CMK (cell line): ENCODE data around the gene PAPSS2.

Experiments used
- DNase-seq: peaks from one replicate; pipeline ENCODE4 v3.0.0-alpha.2; 2010; ENCODE audit warnings: low read depth

Gene PAPSS2

DNA sequence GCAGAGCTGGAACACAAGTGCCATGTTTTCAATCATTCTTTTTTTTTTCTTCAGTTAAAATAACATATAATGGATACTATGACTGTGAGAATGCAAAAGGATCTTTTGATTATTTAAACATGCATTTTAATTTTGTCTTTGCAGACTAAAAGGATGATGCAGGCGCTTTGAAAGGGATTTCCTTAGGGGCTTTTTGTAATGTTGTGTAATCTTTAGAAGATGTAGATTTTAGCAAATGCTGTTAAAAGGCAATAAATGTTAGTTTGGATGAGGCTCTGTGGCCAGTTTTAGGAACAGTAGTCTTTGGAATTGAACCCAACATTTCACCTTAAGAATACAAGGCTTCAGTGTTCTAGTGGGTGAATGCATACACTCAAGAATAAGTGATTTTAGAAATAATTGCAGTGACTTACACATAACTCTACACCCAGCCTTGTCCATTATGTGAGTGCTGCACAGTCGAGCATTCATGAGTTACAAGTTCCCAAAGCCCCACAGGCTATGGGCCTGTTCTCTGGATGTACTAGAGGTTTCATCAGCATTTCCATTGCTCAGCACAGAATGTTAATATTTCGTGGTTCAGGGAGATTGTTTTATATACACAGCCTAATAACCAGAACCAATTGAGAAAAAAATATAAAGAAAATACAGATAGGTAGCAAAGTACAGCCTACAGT, 11.6 kb downstream of the PAPSS2 start:
- DNase-seq: no peak

DNA sequence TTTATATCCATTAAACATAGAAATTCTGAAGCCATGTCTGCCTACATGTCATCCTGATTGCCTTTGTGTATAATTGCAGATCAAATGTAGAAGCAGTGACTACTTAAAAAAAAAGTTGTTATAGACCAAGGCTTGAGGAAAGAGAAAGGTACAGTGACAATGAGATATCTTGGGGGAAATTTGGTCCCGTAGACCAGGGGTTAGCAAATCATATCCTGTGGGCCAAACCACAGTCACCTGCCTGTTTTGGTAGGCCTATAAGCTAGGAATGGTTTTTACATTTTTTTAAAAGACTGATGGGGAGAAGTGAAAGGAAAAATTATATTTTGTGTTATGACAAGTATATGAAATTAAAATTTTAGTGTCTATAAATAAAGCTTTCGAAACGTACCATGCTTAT, 12.9 kb downstream of the PAPSS2 start:
- DNase-seq: no peak

DNA sequence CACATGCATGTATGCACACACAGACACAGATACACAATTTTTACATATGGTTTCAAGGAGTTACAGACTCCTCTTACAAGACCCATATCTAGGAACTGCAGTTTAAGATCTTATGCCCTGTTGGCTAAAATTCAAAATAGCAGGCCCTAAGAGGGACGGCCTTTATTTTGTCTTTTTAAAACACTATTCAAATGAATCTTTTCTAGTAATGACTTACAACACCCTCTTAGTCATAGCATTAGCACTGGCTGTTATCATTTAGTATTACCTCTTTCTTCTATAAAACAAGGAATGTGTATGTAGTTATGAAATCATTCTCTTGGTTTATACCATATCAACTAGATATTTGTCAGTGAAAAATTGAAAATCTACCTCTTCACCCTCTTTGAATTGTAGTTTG, 15.3 kb downstream of the PAPSS2 start:
- no peak for DNase-seq

DNA sequence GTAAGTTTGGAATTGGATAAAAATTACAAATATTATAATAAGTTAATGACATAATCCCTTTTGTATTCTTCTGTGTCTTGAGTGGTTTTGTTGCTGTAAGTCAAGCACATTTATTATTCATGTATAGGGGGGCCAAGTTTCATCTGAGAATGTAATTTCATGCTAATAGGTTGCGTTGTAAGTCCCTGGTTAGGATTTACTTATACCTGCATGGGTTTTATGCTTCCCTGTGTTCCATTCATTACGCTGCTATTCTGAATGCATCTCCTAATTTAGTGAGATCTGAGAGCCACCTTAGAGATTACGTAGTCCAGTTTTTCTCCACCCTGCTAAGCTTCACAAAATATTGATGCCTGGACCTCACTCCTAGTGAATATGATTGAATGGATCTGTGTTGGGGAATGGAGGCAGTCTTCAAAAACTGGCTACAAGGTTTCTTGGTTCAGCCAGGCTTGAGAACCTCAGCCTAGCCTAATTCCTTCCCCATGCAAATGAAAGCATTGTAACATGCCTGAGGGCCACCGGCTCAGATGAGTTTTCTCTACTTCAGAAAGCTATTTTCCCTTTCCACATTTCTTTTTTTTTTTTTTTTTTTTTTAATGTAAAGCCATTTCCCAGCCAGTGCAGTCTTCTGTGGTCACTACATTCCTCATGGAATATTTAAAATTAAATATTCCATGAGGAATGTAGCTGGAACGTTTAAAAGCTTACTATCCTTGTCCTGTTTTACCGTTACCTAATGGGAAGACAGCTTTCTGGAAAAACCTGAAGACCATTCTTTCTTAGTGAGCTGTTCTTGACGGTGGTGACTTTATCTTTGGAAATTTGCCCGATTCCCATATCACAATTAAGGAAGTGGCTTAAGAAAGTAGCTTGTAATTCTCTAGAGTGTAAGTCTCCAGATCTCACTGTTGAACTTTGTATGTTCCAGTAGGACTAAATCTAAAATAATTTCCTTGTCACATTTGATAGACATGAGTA, 16.0 kb downstream of the PAPSS2 start:
- DNase-seq: no peak

DNA sequence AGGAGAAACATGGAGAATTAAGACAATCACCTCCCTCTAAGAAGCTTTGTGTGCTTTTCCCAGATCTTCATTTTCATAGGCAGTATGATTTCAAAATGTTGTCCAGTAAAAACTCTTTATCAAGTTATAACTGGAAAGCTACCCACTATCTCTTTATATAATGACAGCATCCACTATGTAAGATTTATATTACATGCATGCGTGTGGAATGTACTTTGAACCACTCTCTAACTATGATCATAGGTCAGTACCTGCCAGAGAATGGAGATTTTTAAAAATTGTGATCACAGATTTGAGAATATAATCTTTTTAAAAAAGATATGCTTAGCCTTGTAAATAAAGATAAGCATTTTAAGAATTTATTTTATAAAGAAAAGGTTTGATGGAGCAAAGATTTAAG, 17.9 kb downstream of the PAPSS2 start:
- no peak for DNase-seq

DNA sequence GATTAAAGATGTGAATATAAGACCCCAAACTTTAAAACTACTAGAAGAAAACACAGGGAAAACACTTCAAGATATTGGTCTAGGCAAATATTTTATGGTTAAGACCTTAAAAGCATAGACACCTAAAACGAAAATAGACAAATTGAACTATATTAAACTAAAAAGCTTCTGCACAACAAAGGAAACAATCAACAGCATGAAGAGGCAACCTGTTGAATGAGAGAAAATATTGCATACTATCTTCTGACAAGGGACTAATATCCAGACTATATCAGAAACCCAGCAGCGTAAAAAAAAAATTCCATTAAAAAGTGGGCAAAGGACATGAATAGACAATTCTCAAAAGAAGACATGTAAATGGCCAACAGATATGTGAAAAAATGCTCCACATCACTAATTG, 18.6 kb downstream of the PAPSS2 start:
- DNase-seq: no peak

- no peak for DNase-seq
Measured at GRCh38 chr10:87683356-87683755, 23.7 kb downstream of the PAPSS2 start.

GRCh38 chr10:87684001-87684638, 24.4 kb downstream of the PAPSS2 start:
- no peak for DNase-seq

GRCh38 chr10:87685832-87686574, 26.3 kb downstream of the PAPSS2 start:
- DNase-seq: no peak

- DNase-seq: no peak
Measured at GRCh38 chr10:87691506-87692070, 31.9 kb downstream of the PAPSS2 start.

- no peak for DNase-seq
Measured at GRCh38 chr10:87692956-87693484, 33.3 kb downstream of the PAPSS2 start.

DNA sequence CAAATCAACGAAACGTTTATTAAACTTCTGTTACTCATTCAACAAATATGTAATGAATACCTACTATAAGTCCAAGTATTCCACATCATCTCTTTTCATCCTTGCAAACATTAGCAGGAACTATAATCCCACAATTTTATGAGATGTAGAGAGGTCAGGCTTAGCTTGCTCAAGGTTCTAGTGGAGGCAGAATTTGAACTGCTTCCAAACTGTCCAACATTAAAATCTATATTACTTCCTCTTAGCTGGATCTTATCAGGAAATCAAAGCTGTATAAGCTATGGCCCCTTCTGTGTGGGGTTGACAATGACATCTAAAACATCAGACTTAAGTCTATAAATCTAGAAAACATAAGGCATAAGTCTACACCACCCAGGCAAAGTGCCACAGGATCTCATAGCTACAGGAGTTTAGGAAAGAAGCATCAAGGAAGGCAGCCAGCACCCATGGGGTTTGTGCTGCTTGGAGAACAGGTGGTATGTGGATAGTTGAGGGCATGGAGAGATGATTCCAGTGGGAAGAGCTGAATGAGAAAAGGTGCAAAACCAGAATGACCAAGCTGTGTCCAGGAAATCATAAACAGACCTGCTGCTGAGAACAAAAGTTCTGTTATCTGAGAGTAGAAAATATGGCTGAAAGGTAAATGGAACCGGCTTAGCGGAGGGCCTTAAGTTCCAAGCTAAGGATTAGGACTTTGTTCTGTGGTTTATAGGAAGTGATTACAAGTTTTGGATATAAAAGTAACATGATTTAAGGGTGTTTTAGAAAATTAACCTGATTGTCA, 34.5 kb downstream of the PAPSS2 start:
- DNase-seq: no peak

GRCh38 chr10:87695074-87695473, 35.4 kb downstream of the PAPSS2 start:
- no peak for DNase-seq

- no peak for DNase-seq
Measured at GRCh38 chr10:87696922-87697745, 37.5 kb downstream of the PAPSS2 start.

DNA sequence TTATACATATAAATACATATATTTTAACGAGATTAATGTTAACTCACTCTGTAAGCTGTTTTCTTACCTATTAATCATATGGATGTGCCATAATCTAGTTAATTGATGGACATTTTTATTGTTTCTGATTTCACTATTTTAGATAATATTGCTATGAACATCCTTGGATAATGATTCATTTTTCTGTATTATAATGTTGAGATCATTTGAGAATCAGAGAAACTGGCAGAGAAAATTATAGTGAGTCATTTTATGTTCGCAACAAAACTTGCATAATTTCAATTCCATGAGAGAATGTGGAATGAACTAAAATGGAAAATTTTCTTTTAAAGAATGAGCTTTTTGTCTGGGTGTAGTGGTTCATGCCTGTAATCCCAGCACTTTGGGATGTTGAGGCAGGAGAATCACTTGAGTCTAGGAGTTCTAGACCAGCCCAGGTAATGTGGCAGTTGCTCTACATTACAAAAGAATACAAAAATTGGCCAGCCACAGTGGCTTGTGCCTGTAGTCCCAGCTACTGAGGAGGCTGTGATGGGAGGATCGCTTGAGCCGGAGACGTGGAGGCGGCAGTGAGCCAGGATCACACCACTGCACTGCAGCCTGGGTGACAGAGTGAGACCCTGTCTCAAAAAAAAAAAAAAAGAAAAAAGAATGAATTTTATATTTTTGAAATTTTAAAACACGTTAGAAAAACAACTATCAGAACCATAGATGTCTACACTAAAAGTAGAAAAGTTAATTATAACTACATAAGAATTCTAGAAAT, 40.5 kb downstream of the PAPSS2 start:
- DNase-seq: no peak

DNA sequence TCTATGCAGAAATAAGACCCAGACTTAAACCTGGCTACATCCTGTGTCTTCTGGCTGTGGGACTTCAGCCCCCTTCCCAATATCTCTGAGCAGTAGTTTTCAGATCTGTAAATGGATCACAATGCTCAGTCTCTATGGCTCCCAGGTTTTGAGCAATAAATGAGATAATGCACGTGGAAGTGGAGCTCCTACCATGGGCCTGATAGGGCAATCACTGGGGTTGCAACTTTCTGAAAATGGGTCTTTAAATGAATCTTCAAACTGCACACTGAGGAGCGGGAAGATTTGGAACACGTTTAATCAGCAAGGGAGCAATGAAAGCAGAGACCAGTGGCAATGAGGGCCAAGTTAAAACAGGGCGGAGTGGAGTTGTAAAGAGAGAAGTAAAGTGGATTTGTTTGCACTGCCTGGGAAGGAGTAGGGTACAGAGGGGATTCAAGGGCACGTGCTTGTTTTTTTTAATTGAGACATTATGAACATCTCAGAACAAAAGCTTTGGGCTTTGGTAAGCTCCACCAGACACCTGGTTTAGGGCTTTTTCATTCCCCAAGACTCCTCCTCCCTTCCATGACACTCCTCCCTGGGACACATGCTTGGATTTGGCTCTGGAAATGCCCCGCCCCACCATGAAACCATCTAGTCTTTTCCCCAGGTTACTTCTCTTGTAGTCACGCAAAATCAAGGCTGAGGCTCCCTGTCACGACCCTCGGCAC, 42.7 kb downstream of the PAPSS2 start:
- DNase-seq: no peak

DNA sequence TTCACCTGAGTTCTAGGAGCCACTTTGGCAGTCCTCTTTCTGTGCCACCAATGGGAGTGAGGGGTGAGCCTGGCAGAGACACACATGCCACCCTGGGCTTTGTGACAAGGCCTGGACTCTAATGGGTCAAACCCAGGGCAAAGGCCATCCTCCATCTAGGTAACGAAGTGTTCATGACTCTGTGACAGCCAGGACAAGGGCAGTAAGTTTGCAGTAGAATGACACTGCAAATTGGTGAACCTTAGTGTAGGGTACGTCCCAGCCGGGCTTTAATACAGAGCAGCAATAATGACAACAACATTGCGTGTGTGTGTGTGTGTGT, 43.3 kb downstream of the PAPSS2 start:
- no peak for DNase-seq

GRCh38 chr10:87703771-87704170, 44.1 kb downstream of the PAPSS2 start:
- DNase-seq: no peak

GRCh38 chr10:87705339-87705738, 45.7 kb downstream of the PAPSS2 start:
- no peak for DNase-seq
